ENCODE measurements around the gene FURIN.

- TF ChIP-seq, protein P1, sequence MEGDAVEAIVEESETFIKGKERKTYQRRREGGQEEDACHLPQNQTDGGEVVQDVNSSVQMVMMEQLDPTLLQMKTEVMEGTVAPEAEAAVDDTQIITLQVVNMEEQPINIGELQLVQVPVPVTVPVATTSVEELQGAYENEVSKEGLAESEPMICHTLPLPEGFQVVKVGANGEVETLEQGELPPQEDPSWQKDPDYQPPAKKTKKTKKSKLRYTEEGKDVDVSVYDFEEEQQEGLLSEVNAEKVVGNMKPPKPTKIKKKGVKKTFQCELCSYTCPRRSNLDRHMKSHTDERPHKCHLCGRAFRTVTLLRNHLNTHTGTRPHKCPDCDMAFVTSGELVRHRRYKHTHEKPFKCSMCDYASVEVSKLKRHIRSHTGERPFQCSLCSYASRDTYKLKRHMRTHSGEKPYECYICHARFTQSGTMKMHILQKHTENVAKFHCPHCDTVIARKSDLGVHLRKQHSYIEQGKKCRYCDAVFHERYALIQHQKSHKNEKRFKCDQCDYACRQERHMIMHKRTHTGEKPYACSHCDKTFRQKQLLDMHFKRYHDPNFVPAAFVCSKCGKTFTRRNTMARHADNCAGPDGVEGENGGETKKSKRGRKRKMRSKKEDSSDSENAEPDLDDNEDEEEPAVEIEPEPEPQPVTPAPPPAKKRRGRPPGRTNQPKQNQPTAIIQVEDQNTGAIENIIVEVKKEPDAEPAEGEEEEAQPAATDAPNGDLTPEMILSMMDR (IDR thresholded peaks at IDR 0.05): no peak
- TF ChIP-seq ZFX (IDR thresholded peaks at IDR 0.05; ENCODE audit: borderline replicate concordance): no peak
Measured at GRCh38 chr15:90877996-90878395, 9.6 kb downstream of the FURIN start.
